HepG2 (cell line): ENCODE results near the gene GALNT12. TPM values are rescaled to one million over a fixed set of nuclear protein-coding genes. Genes with fewer than 3 reads are reported as not detected.

ENCODE experiments used
- FOXJ3 ChIP-seq: sonication (generic); formaldehyde crosslinking; IDR thresholded peaks from 2 replicates; pipeline ENCODE4 v1.4.0; 2020; ENCODE audit warnings: missing genetic modification reagents, mild to moderate bottlenecking, borderline replicate concordance
- IKZF4 ChIP-seq: sonication (generic); formaldehyde crosslinking; IDR thresholded peaks from 2 replicates; pipeline ENCODE4 v1.5.1; 2020; ENCODE audit warnings: borderline replicate concordance, mild to moderate bottlenecking, low read depth, missing genetic modification reagents; ENCODE audit errors: not compliant biosample characterization
- JARID2 ChIP-seq: sonication (generic); formaldehyde crosslinking; IDR thresholded peaks from 2 replicates; pipeline ENCODE4 v1.8.1; 2023; ENCODE audit warnings: missing genetic modification reagents, inconsistent platforms; ENCODE audit not compliant: insufficient replicate concordance
- JUND ChIP-seq: sonication (generic); formaldehyde crosslinking; IDR thresholded peaks from 2 replicates; pipeline ENCODE4 v1.8.0; 2022; ENCODE audit warnings: mild to moderate bottlenecking, missing genetic modification reagents
- NR1H2 ChIP-seq: sonication (generic); formaldehyde crosslinking; IDR thresholded peaks from 2 replicates; pipeline ENCODE4 v1.8.1; 2022; ENCODE audit warnings: low read depth, missing genetic modification reagents, borderline replicate concordance
- SMC3 ChIP-seq: IDR thresholded peaks from 2 replicates; pipeline ENCODE4 v1.6.1; 2011; ENCODE audit warnings: low read length, improper control_type of control experiment
- ZBTB34 ChIP-seq: sonication (generic); formaldehyde crosslinking; IDR thresholded peaks from 2 replicates; pipeline ENCODE4 v1.8.0; 2022; ENCODE audit warnings: mild to moderate bottlenecking, missing genetic modification reagents
- ZBTB42 ChIP-seq: sonication (generic); formaldehyde crosslinking; IDR thresholded peaks from 2 replicates; pipeline ENCODE4 v1.5.0; 2020; ENCODE audit warnings: mild to moderate bottlenecking, missing genetic modification reagents
- ZNF275 ChIP-seq: sonication (generic); formaldehyde crosslinking; IDR thresholded peaks from 2 replicates; pipeline ENCODE4 v1.8.0; 2022; ENCODE audit warnings: missing genetic modification reagents, mild to moderate bottlenecking, inconsistent platforms, borderline replicate concordance
- ZNF451 ChIP-seq: sonication (generic); formaldehyde crosslinking; IDR thresholded peaks from 2 replicates; pipeline ENCODE4 v1.5.0; 2020; ENCODE audit warnings: mild to moderate bottlenecking, missing genetic modification reagents
- ZNF703 ChIP-seq: sonication (generic); formaldehyde crosslinking; IDR thresholded peaks from 2 replicates; pipeline ENCODE4 v1.5.1; 2020; ENCODE audit warnings: missing genetic modification reagents, mild to moderate bottlenecking, moderate library complexity, borderline replicate concordance
- polyA plus RNA-seq, 8 experiments: library from polyadenylated mRNA; depleted of rRNA in 3 of 8; stranded (reverse) in 7 of 8; unstranded in 1 of 8; fragments of >200 nt; fragmentation: Illumina TruSeq in 4 of 8; extraction: Trizol in 4 of 8; gene quantifications; 2 replicates each; pipeline versions ENCODE4 v1.2.1 to v1.2.3, GENCODE V29; 2011 to 2016; ENCODE audit warnings: low read depth in 4 of 8, missing spikeins in 1 of 8, mixed read lengths in 1 of 8; ENCODE audit not compliant: insufficient read depth in 1 of 8
- total RNA-seq, 5 experiments: library from RNA; depleted of rRNA; stranded (reverse); fragments of >200 nt; fragmentation: Illumina TruSeq; extraction: Trizol; gene quantifications; 2 replicates each; pipeline ENCODE4 v1.2.3, GENCODE V29; 2016; ENCODE audit warnings: low read depth in 1 of 5
- TF ChIP-seq, protein P1 (sequence below): sonication (generic); formaldehyde crosslinking; IDR thresholded peaks from 2 replicates; pipeline ENCODE4 v1.5.0; 2020; ENCODE audit warnings: mild to moderate bottlenecking, missing genetic modification reagents, borderline replicate concordance
- TF ChIP-seq, protein P2 (sequence below): sonication (generic); formaldehyde crosslinking; IDR thresholded peaks from 2 replicates; pipeline ENCODE4 v1.5.0; 2020; ENCODE audit warnings: mild to moderate bottlenecking, missing genetic modification reagents
- TF ChIP-seq, protein P3 (sequence below): IDR thresholded peaks from 2 replicates; pipeline ENCODE4 v1.6.1; 2018; ENCODE audit warnings: missing genetic modification reagents

The GALNT12 gene
- total and polyA plus RNA-seq, 2 of the 13 experiments (the other 11 are each of a cell fraction or from before 2014, with no cell fraction given), result 0.07 TPM; not detected in 1

DNA sequence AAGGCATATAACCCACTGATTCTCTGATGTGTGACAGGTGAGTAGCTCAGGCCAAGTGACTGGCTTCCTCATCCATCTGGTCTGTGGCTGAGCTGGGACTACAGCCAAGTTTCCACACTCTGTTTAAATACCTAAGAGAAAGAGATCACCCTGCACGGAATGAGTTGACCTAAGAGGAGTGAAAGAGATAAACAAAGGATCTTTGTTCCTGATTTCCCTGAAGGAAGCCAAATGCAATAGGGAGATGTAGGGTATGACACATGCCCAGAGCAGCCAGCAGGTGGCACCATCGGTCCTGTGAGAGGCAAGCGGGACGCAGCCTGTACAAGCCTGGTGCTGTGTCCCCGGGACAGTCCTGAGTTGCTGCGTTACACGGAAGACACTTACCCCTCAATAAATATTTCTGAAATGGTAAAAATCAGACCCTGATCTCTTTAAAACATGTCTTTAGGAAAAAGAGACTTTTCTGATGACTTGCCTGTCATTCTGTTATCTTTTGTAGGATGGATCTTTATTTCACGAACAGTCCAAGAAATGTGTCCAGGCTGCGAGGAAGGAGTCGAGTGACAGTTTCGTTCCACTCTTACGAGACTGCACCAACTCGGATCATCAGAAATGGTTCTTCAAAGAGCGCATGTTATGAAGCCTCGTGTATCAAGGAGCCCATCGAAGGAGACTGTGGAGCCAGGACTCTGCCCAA is 41.1 kb downstream of the GALNT12 start (continued):
- TF ChIP-seq, protein P1, sequence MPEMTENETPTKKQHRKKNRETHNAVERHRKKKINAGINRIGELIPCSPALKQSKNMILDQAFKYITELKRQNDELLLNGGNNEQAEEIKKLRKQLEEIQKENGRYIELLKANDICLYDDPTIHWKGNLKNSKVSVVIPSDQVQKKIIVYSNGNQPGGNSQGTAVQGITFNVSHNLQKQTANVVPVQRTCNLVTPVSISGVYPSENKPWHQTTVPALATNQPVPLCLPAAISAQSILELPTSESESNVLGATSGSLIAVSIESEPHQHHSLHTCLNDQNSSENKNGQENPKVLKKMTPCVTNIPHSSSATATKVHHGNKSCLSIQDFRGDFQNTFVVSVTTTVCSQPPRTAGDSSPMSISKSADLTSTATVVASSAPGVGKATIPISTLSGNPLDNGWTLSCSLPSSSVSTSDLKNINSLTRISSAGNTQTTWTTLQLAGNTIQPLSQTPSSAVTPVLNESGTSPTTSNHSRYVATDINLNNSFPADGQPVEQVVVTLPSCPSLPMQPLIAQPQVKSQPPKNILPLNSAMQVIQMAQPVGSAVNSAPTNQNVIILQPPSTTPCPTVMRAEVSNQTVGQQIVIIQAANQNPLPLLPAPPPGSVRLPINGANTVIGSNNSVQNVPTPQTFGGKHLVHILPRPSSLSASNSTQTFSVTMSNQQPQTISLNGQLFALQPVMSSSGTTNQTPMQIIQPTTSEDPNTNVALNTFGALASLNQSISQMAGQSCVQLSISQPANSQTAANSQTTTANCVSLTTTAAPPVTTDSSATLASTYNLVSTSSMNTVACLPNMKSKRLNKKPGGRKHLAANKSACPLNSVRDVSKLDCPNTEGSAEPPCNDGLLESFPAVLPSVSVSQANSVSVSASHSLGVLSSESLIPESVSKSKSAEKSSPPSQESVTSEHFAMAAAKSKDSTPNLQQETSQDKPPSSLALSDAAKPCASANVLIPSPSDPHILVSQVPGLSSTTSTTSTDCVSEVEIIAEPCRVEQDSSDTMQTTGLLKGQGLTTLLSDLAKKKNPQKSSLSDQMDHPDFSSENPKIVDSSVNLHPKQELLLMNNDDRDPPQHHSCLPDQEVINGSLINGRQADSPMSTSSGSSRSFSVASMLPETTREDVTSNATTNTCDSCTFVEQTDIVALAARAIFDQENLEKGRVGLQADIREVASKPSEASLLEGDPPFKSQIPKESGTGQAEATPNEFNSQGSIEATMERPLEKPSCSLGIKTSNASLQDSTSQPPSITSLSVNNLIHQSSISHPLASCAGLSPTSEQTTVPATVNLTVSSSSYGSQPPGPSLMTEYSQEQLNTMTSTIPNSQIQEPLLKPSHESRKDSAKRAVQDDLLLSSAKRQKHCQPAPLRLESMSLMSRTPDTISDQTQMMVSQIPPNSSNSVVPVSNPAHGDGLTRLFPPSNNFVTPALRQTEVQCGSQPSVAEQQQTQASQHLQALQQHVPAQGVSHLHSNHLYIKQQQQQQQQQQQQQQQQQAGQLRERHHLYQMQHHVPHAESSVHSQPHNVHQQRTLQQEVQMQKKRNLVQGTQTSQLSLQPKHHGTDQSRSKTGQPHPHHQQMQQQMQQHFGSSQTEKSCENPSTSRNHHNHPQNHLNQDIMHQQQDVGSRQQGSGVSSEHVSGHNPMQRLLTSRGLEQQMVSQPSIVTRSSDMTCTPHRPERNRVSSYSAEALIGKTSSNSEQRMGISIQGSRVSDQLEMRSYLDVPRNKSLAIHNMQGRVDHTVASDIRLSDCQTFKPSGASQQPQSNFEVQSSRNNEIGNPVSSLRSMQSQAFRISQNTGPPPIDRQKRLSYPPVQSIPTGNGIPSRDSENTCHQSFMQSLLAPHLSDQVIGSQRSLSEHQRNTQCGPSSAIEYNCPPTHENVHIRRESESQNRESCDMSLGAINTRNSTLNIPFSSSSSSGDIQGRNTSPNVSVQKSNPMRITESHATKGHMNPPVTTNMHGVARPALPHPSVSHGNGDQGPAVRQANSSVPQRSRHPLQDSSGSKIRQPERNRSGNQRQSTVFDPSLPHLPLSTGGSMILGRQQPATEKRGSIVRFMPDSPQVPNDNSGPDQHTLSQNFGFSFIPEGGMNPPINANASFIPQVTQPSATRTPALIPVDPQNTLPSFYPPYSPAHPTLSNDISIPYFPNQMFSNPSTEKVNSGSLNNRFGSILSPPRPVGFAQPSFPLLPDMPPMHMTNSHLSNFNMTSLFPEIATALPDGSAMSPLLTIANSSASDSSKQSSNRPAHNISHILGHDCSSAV (CRISPR knock-in tag), result no peak
- TF ChIP-seq, protein P2, sequence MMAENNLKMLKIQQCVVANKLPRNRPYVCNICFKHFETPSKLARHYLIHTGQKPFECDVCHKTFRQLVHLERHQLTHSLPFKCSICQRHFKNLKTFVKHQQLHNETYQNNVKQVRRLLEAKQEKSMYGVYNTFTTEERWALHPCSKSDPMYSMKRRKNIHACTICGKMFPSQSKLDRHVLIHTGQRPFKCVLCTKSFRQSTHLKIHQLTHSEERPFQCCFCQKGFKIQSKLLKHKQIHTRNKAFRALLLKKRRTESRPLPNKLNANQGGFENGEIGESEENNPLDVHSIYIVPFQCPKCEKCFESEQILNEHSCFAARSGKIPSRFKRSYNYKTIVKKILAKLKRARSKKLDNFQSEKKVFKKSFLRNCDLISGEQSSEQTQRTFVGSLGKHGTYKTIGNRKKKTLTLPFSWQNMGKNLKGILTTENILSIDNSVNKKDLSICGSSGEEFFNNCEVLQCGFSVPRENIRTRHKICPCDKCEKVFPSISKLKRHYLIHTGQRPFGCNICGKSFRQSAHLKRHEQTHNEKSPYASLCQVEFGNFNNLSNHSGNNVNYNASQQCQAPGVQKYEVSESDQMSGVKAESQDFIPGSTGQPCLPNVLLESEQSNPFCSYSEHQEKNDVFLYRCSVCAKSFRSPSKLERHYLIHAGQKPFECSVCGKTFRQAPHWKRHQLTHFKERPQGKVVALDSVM (CRISPR knock-in tag), result no peak
- TF ChIP-seq ZBTB34 (CRISPR knock-in tag) (no peak), ZNF275 (CRISPR knock-in tag) (no peak), SMC3 (peak; percentile 63; the same call in 1 of the 2 replicates), JUND (CRISPR knock-in tag) (peak; percentile 32; the same call in 1 of the 2 replicates), FOXJ3 (CRISPR knock-in tag) (no peak; the same call in 1 of the 2 replicates), ZBTB42 (CRISPR knock-in tag) (no peak), IKZF4 (CRISPR knock-in tag) (no peak), NR1H2 (CRISPR knock-in tag) (no peak), ZNF703 (CRISPR knock-in tag) (no peak), ZNF451 (CRISPR knock-in tag) (no peak), JARID2 (CRISPR knock-in tag) (no peak)
- TF ChIP-seq, protein P3, sequence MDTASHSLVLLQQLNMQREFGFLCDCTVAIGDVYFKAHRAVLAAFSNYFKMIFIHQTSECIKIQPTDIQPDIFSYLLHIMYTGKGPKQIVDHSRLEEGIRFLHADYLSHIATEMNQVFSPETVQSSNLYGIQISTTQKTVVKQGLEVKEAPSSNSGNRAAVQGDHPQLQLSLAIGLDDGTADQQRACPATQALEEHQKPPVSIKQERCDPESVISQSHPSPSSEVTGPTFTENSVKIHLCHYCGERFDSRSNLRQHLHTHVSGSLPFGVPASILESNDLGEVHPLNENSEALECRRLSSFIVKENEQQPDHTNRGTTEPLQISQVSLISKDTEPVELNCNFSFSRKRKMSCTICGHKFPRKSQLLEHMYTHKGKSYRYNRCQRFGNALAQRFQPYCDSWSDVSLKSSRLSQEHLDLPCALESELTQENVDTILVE (CRISPR knock-in tag), result no peak
